GM18951 (cell line): ENCODE results near the gene ARHGEF40.

Source experiments
- POLR2A ChIP-seq: IDR thresholded peaks from 4 replicates; pipeline ENCODE4 v1.6.1; 2011; ENCODE audit warnings: mild to moderate bottlenecking; ENCODE audit not compliant: insufficient read length, insufficient read depth; ENCODE audit errors: extremely low read depth
- in situ Hi-C: fragments of 300-500 bp; cut with MboI; formaldehyde crosslinking; loops from one replicate; pipeline ENCODE4 v1.12.0; 2022; ENCODE audit warnings: low sequenced_read_pairs, mixed read lengths, inconsistent platforms; ENCODE audit not compliant: unreplicated experiment

ARHGEF40 gene

DNA sequence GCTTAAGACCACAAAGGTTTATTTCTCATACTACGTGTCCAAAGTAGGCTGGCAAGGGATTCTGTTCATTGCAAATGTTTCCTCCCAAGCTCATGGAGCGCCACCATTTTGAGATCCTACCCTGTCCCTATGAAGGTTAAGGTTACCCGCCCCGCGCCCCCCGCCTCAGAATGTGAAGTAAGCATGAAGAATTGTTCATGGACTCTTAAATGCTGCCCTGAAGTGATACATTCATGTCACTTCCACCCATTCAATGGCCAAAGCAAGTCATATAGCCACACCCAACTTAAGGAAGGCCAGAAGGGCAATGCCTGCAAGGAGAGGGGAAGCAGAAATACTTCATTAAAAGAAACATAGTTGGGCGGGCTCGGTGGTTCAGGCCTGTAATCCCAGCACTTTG, 35.0 kb downstream of the ARHGEF40 start:
- in situ Hi-C loops = no loop called here
- no peak for TF ChIP-seq POLR2A

DNA sequence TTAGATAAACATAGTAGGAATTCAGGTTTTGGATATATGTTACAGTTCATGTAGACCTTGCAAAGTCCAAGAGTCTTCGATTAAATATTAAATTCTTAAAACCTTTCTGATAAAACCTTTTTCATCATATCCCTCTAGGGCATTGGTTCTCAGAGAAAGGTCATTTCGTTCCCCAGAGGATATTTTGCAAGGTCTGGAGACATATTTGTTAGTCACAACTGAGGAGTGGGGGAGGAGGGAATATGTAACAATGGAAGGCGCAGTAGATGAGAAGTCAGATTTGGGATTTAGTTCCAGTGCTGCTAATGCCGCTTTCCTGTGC, 36.0 kb downstream of the ARHGEF40 start:
- in situ Hi-C loops = no loop called here
- TF ChIP-seq POLR2A = no peak

DNA sequence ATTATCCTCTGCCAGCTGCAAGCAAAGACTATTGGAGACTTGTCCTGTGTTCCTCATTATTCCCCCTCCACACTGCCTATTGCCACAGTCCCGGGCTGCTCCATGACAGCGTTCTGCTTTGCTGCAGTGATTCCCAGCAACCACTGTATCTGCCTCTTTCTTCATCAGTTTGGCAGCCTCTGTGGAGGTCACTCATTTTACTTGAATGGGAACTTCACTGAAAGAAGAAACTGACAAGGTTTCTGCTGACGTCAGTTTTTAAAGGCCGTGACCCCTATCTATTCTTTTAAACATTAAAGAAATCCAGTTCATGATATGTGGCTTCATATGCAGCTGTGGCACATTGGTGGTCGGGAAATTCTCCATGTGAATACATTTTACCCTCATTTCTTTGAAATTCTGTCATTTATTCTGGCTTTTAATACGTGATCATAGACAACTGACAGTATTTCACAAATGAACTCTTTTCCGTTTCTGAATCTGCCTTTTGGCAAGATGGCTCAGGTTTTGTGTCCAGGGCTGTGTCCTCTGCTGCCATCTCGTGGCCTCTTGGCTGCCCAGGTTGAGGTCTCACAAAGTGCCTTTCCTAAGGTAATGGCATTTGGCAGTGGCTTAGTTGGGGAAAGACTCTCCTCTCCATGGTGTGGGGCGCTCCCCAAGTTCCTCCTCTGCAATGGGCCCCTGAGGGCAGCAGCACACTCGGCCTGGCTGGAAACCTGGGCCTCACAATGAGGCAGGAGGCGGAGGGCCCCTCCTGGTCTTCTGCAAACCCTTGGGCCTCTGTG, 36.6 kb downstream of the ARHGEF40 start:
- no peak for TF ChIP-seq POLR2A
- in situ Hi-C loops = no loop called here

DNA sequence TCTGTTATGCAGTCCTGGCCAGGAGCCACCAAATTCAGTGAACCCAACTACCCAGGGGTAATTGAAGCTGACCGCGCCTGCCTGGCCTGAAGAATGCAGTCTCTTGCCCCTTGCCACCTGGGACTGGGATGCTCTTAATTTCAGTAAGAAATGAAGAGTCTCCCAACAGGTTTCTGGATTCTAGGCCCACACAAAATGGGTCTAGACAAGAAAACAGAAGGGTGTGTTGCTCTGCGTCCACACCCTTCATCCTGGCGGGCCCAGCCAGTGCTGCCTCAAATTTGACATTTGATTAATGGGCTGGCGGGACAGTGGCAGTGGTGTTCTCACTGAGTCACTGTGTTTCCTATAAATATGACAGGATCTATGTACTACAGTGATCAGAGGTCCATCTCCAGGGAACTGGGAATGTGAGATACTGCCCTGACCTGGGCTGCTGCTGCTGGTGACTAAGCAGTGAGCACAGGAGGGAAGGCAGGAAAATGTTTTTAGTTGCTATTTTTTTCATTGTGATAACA, 37.2 kb downstream of the ARHGEF40 start:
- TF ChIP-seq POLR2A = no peak
- in situ Hi-C loops = no loop called here

DNA sequence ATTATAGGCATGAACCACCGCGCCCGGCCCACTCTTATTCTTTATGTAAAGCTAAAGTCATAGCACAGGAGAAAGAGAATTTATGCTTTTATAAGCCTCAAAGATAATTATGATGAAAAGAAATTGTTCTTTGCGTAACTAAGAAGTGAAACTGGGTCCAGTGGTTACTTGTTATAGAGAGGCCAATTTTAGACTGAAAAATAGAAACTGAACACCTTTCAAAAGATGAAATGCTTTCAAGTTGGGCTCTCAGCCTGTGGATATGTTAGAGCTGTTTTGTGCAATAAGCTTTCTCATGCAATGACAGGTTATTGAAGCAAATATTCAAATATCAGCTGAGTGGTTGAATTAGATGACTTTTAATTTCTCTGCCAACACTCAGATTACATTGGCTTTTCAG, 38.7 kb downstream of the ARHGEF40 start:
- TF ChIP-seq POLR2A = no peak
- in situ Hi-C loops = no loop called here

DNA sequence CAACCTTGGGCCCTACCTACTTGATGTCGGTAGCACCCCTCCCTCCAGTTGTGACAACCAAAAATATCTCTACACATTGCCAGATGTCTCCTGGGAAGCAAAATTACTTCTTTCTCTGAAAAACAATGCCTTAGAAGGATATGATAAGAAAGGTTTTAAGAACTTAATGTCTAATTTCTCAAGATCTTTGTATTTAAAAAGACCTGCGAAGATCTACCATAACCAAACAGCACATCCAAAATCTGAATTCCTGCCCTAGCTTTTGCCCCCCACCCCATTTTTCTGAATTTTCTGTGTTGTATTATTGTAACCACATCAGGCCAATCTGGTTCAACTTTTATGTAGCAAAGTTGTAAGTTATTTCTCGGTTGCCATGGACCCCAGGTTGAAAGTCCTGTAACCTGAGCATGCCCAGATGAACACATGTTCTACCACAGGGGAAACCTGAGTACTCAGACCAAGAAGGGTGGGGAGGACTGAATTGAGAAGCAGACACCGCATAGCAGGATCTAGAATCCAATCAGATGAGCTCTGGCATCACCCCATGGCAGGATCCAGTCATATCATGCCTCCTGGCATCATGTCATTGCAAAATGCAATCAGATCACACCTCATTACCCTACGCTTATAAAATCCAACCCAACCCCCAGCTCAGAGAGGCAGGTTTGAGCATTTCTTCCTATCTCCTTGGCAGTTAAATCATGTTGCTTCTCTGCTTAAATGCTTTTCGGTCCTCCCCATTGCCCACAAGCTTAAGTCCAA, 39.5 kb downstream of the ARHGEF40 start:
- in situ Hi-C loops = no loop called here
- no peak for TF ChIP-seq POLR2A

DNA sequence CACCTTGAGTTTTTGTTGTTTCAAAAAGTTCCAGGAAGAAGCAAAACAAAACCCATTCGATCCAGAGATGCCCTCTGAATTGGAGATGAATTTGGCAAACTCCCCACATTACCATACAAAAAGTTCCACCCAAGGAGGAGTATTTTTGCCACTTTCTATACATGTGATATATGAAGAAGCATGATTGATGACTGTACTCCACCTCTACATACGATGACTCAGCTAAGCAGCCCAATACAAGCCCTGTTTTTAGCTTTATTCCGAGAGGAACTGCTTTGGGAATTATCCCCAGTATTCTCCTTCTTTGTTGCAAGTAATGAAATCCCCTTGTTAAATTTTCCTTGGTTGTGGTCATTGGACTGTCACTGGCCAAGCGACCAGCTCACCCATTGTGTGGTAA, 42.2 kb downstream of the ARHGEF40 start:
- in situ Hi-C loops = no loop called here
- TF ChIP-seq POLR2A = no peak

DNA sequence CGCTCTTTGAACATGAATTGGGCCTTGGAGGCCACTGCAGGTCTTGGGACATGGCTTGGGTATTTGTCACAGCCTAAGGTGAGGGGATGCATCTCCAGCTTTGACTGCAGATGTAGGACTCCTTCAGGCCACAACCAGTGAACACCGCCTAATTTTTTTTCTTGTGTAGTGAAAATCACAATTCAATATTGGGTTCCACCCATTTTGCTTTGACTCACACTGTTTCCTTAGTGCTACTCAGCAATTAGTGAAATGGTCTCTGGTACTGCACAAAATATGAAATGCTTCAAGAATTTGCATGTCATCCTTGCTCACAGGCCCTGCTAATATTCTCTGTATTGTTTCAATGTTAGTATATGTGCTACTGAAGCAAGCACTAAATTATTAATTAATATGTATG, 43.3 kb downstream of the ARHGEF40 start:
- TF ChIP-seq POLR2A = no peak
- in situ Hi-C loops = no loop called here

DNA sequence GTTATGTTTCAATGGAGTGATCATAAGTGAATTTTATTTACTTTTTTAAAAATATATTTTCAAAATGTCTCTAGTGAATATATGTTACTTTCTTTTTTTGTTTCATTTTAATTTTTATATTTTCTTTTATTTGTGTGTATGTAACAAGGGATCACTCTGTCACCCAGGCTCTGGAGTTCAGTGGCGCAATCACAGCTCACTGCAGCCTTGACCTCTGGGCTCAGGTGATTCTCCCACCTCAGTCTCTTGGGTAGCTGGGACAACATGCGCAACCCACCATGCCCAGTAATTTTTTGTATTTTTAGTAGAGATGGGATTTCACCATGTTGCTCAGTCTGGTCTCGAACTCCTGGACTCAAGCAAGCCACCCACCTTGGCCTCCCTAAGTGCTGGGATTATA, 48.8 kb downstream of the ARHGEF40 start:
- TF ChIP-seq POLR2A = no peak
- in situ Hi-C loops = no loop called here

DNA sequence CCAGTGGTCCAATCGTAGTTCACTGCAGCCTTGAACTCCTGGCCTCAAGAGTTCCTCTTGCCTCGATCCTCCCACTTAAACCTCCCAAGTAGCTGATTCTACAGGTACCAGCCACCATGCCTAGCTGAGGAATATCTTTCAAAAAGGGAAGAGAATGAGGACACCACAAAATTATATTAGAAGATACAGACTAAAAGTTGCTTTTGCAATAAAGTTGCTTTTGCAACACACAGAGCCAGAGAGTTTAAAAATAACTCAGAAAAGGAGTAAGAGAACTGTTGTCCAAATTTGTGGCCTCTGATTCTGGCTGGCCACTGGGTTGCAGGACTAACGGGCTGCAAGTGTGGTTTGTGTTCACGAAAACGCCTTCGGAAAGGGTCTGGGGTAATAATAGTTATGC, 50.6 kb downstream of the ARHGEF40 start:
- no peak for TF ChIP-seq POLR2A
- in situ Hi-C loops = no loop called here

DNA sequence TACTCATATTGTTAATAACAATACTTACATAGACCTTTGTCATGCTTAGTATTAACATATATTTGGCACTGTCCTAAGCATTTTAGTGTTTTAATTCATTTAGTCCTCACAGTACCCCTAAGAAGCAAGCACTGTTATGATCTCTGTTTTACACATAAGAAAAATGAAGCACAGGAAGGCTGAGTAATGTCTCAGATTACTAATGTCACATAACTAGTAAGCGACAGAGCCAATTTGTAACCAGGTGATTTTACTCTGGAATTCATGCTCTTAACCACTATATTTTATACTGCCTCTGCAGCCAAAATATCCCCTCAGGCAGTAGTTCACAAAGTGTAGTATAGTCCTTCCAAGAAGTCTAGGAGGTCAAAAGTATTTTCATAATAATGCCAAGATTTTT, 51.0 kb downstream of the ARHGEF40 start:
- no peak for TF ChIP-seq POLR2A
- in situ Hi-C loops = no loop called here

DNA sequence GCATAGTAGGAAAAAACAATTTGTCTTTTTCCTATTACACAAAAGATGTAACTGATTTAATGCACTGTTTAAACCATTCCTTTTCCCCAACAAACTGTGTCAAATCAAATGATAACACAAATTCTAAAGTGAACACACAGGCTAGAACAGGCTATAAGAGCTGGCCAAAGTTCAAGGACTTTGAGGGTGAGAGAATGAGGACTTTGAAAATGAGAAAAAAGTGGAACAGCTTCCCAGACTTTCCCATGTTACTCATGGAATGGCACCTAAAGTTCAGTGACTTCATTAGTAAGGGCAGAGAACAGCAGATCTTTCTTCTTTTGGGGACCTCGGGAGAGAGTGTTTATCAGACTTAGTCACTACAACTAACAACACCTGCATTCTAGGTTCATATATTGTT, 53.3 kb downstream of the ARHGEF40 start:
- in situ Hi-C loops = no loop called here
- TF ChIP-seq POLR2A = no peak

DNA sequence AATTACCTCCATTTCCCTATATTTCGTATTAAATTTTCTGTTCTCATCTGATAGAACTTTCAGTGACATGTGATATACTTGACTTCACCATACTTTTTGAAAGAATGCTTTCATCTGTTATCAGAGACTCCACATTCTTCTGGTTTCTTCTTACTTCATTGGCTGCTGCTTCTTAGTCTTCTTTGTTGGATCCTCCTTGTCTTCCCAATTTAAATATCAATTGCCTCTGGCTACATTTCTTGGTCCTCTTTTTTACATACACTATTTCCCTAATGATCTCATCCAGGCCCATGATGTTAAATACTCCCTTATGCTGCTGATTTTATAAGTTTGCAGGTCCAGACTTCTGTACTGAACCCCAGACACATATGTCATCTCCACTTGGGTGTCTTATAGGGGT, 63.8 kb downstream of the ARHGEF40 start:
- in situ Hi-C loops = no loop called here

DNA sequence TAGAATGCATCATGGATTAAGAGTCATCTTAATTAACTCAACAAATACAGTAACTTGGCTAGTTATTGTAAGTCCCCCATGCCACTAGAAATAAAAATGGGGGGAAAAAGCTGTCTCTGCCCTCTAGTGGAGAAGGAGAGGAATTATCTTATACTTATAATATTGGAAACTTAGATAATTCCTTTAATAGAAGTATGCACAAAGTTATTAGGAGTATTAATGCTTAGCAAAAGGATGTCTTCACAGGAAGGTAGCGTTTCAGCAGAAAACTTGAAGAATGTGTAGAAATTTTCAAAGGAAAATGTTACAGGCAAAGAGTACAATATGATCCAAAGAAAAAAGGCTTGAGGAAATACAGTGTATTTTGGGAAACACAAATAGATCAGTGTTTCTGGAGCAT, 65.9 kb downstream of the ARHGEF40 start:
- in situ Hi-C loops = no loop called here
- TF ChIP-seq POLR2A = no peak

More for the DNA sequence above, 63.8 kb downstream of the ARHGEF40 start:
- no peak for TF ChIP-seq POLR2A
